SK-N-SH (cell line): ENCODE results near the gene SPAST. TPM values are rescaled to one million over a fixed set of nuclear protein-coding genes. Genes with fewer than 3 reads are reported as not detected.

Experiments
- polyA plus RNA-seq, 3 experiments: library from polyadenylated mRNA; depleted of rRNA; stranded (reverse); fragments of >200 nt; gene quantifications; 2 replicates each; pipeline ENCODE4 v1.2.3, GENCODE V29; 2012

Gene SPAST
- polyA plus RNA-seq, 1 of the 3 experiments (the other 2 are of a cell fraction), result 6.1 TPM

Other genes with a start within 250 kb of the SPAST start
- 54.3 and 66.7 TPM in 2 replicates for gene MEMO1, start 52.5 kb upstream of the SPAST start, polyA plus RNA-seq (2012; rRNA removed)
- gene DPY30, start 23.8 kb upstream of the SPAST start, polyA plus RNA-seq (2012; rRNA removed), result 130 and 155 TPM in 2 replicates
- gene SLC30A6, start 102.3 kb downstream of the SPAST start, polyA plus RNA-seq (2012; rRNA removed), result 13.7 and 20.5 TPM in 2 replicates
- 0.02 TPM in 1 of 2 replicates, not detected in the other for gene NLRC4, start 201.3 kb downstream of the SPAST start, polyA plus RNA-seq (2012; rRNA removed)
- 3.2 and 3.5 TPM in 2 replicates for gene YIPF4, start 214.3 kb downstream of the SPAST start, polyA plus RNA-seq (2012; rRNA removed)